ENCODE measurements around the gene NR2F2. TPM values are rescaled to one million over a fixed set of nuclear protein-coding genes. Genes with fewer than 3 reads are reported as not detected.
A peak's percentile ranks its signal among the peaks of the same experiment; 100 is the strongest.

The NR2F2 gene
- total RNA-seq, 4 donors from 2014 or later: 4.3 to 14.6 (median 9.3) TPM

DNA sequence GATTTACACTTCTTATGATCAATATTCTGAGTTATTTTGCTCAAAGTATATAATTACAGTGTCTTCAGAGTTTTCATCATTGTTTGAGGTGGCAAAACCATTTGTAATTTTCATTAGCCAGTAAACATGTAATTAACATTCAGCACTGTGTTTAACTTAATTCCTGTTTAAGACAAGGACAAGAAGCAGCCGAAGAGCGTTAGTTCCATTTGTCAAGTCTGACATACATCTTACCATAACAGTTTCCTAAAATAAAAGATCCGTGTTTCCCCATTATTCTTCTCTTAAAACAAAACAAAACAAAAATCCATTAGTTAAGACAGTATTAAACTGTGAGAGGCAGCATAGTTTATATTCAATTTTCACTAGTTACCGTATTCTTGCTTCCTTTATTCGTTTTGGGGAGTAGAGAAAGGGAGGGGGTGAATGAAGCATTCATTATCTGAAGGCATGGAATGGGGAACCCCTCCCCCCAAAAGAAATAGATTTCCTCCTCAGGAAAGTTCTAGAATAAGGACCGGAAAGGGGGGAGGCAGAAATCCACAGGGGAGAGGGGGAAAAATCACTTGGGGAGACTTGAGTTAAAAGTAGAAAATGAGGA is 5.5 kb upstream of the NR2F2 start:
- no peak for TF ChIP-seq POLR2A (IDR thresholded peaks at IDR 0.05)
- TF ChIP-seq CTCF (IDR thresholded peaks at IDR 0.05 in 4 of 5, conservative IDR thresholded peaks at IDR 0.05 in 1 of 5): no peak
- intact Hi-C loops (cut with DNase I; ENCODE audit: low total_unique reads) (loop anchor here (5.0 to 10.0 kb wide), 3 partner anchors 470 to 998 kb away; no protein-coding TSS in a partner anchor), in situ Hi-C loops (cut with MboI; ENCODE audit: low sequenced_read_pairs in 4 of 4) (loop anchor here in 3 of 4 donors (25.0 kb wide), 2 partner anchors 1063 to 1637 kb away; partner anchors contain the start of gene ARRDC4 (in 1 of the 3))
- ATAC-seq: no peak
- H3K9me3 ChIP-seq: no peaks in the 10 kb centered on the region
- peaks cover under 1 to 10% of the 10 kb centered on the region in 2 donors for H3K4me1 ChIP-seq
- peak overlapping the region; percentile 63 to 71 (median 66) for H3K4me3 ChIP-seq
- peaks cover 30 to 36% (median 34%) of the 10 kb centered on the region in 3 donors for H3K27me3 ChIP-seq
- no peak for DNase-seq
- no peaks in the 10 kb centered on the region for H3K36me3 ChIP-seq
- H3K27ac ChIP-seq: peak overlapping the region; percentile 86 to 93 (median 89)

DNA sequence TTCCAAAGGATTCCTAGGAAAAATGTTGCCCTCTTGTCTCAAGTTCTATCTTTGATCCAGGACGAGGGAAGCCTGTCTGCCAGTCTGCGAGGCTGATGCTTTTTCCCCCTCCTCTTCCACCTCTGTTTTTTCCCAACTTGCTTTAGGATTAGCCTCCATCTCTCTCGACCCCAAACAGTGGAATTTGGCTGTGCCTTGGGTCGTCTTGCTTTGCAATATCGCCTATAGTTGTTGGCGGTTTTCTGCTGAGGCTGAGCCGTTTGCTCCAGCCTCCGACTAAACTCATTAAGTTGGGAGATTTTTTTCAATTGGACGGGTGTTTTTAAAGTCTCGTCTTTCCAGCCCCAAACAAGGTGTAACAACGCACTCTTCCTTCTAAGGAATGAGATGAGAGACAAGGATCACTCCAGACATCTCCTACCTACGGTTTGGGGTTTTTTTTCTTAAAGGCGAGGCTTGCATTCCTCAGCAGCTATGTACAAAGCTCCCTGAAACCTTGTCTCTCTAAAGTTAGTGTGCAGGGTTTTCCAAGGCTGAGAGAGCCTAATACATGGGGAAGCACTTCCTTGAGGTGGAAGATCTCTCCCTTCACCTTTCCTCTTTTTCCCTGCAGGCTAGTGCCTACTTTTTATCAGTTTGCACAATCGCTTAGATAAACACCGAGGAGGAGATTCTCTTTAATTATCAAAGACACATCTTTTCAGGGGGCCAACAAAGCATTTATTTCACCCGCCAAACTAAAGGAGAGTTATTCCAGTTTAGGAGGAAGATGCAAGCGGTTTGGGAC is 4.8 kb upstream of the NR2F2 start:
- Histone ChIP-seq H3K4me3 (peak overlapping the region; percentile 63 to 71 (median 66)), H3K9me3 (no peaks in the 10 kb centered on the region), H3K27ac (peak overlapping the region; percentile 86 to 93 (median 89)), H3K36me3 (no peaks in the 10 kb centered on the region), H3K27me3 (peaks cover 23 to 32% (median 29%) of the 10 kb centered on the region in 3 donors), H3K4me1 (peaks cover 0 to 9% of the 10 kb centered on the region in 2 donors)
- no peak for ATAC-seq
- in situ Hi-C loops (cut with MboI; ENCODE audit: low sequenced_read_pairs in 4 of 4) (loop anchor here in 2 of 4 donors (25.0 kb wide), 2 partner anchors 1063 to 1637 kb away; partner anchors contain the start of gene ARRDC4 (in 1 of the 2)), intact Hi-C loops (cut with DNase I; ENCODE audit: low total_unique reads) (loop anchor here (1.0 to 10.0 kb wide), 4 partner anchors 16 to 569 kb away; no protein-coding TSS in a partner anchor)
- no peak for DNase-seq
- TF ChIP-seq CTCF (IDR thresholded peaks at IDR 0.05 in 4 of 5, conservative IDR thresholded peaks at IDR 0.05 in 1 of 5) (no peak), POLR2A (IDR thresholded peaks at IDR 0.05) (no peak)

GRCh38 chr15:96326328-96327154 is 4.0 kb upstream of the NR2F2 start:
- ATAC-seq (peak; percentile 10 to 23), DNase-seq (peak in 1 of 2 donors; percentile 53)
- in situ Hi-C loops (cut with MboI; ENCODE audit: low sequenced_read_pairs in 4 of 4): loop anchor here in 2 of 4 donors (25.0 kb wide), 2 partner anchors 1064 to 1636 kb away; partner anchors contain the start of gene ARRDC4 (in 1 of the 2)
- TF ChIP-seq CTCF (IDR thresholded peaks at IDR 0.05 in 4 of 5, conservative IDR thresholded peaks at IDR 0.05 in 1 of 5) (no peak), POLR2A (IDR thresholded peaks at IDR 0.05) (no peak)
- Histone ChIP-seq H3K4me3 (peak overlapping the region; percentile 63 to 71 (median 66)), H3K36me3 (no peaks in the 10 kb centered on the region), H3K4me1 (peaks cover 0 to 3% of the 10 kb centered on the region in 2 donors), H3K27me3 (peaks cover 15 to 24% (median 22%) of the 10 kb centered on the region in 3 donors), H3K27ac (peak overlapping the region; percentile 86 to 93 (median 89)), H3K9me3 (no peaks in the 10 kb centered on the region)
- intact Hi-C loops (cut with DNase I; ENCODE audit: low total_unique reads): loop anchor here (1.0 to 10.0 kb wide), 5 partner anchors 15 to 568 kb away; no protein-coding TSS in a partner anchor

GRCh38 chr15:96327155-96327741 is 3.3 kb upstream of the NR2F2 start:
- H3K36me3 ChIP-seq: no peaks in the 10 kb centered on the region
- peak overlapping the region; percentile 63 to 71 (median 66) for H3K4me3 ChIP-seq
- peak in 1 of 2 donors; percentile 6 for TF ChIP-seq POLR2A (IDR thresholded peaks at IDR 0.05)
- TF ChIP-seq CTCF (IDR thresholded peaks at IDR 0.05 in 4 of 5, conservative IDR thresholded peaks at IDR 0.05 in 1 of 5): peak; percentile 52 to 80 (median 66)
- no peaks in the 10 kb centered on the region for H3K4me1 ChIP-seq
- no peaks in the 10 kb centered on the region for H3K9me3 ChIP-seq
- in situ Hi-C loops (cut with MboI; ENCODE audit: low sequenced_read_pairs in 4 of 4) (loop anchor here in 2 of 4 donors (25.0 kb wide), 2 partner anchors 1065 to 1635 kb away; partner anchors contain the start of gene ARRDC4 (in 1 of the 2)), intact Hi-C loops (cut with DNase I; ENCODE audit: low total_unique reads) (loop anchor here (1.0 to 10.0 kb wide), 4 partner anchors 18 to 568 kb away; no protein-coding TSS in a partner anchor)
- ATAC-seq (peak; percentile 53 to 59), DNase-seq (no peak)
- peak overlapping the region; percentile 86 to 93 (median 89) for H3K27ac ChIP-seq
- peaks cover 8 to 20% (median 17%) of the 10 kb centered on the region in 3 donors for H3K27me3 ChIP-seq
